GM21515 (cell line): Measurements from ENCODE around the gene TBL1XR1.
"Not testable (repeated sequence)": the region's sequence is repeated elsewhere in the genome, so short reads cannot be mapped to it uniquely, and the experiment has no call there.

Experiments
- ATAC-seq: cut with Tn5 transposase; IDR thresholded peaks from one replicate; pipeline ENCODE4 v1.9.1; 2021; ENCODE audit not compliant: unreplicated experiment

The TBL1XR1 gene

DNA sequence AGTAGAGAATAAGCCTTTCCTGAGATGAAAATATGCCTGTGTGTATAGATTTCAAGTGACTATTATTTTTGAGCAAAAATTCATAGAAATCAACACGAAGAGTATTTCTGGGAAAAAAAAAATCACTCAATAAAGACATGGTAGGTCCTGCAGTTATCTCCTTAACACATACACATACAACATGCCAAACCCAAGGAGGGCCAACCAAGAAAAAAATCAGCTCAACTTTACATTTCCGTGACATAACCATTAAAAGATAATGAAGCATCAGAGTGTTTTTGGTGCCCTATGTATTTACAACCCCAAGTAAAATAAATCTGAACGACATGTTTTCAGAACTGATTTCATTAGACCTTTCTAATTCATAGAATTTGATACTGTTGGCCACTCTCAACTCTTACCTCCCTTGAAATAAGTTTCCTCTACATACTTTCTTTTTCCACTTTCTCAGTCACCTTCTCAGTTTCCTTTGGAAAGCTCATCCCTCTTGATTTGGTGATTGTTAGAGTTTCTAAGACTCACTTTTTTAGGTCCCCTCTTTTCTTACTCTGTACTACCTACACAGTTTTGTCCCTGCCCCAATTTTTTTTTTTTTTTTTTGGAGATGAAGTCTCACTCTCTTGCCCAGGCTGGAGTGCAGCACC is 162.3 kb downstream of the TBL1XR1 start:
- ATAC-seq = no peak

DNA sequence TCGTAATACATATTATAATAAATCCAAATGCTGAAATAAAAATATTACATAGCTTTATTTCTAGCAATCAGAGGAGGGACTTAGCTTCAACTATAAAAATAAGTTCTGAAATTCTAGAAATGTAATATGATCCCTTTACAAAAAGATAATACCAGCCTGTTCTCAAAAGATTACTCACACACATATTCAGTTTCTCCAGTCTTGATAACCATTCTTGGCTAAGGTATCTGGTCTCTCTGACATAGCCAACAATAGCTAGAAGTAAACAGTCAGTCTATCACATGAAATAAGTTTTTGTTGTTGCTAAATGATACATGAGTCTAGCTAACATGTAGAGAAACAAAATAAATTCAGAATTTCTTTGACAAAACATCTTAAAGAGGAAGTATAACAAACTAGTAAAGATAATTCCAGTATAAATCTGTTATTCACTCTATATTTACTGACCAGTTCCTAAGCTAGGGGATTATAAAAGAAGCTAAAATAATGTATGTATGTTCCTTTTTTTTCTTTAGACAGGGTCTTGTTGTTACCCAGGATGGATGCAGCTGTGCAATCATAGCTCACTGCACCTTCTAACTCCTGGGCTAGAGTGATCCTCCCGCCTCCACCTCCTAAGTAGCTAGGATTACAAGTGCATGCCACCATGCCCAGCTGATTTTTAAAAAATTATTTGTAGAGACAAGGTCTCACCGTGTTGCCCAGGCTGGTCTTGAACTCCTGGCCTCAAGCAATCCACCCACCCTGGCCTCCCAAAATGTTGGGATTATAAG is 170.6 kb downstream of the TBL1XR1 start:
- no peak for ATAC-seq

- ATAC-seq = no peak
Observed at GRCh38 chr3:177015881-177016280, 181.4 kb downstream of the TBL1XR1 start.

DNA sequence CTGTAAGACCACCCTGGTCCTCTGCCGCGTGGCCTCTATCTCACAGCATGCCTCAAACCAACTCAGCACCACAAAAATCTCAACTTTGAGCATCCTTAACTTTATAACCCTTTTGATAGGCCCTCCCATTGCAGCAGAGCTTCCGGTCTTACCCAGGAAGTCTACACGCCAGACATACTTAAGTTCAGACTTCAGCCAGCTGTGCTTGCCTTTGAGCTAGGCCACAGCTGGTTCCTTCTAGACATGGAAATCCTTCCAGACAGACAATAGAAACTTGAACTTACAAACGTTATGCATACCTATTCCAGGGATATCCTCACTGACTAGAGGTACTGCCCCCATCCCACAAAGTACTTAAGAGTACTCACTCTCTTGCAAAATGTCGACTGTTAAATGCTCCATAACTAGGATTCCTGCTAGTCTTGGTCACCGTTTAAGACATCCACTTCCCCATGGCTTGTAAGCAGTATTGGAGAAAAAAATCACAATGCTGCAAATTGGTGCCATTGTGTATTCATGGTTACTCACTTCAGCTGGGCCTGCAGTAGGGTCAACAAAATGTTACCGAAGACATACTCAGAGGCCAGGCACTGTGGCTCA is 183.5 kb downstream of the TBL1XR1 start:
- ATAC-seq = no peak

DNA sequence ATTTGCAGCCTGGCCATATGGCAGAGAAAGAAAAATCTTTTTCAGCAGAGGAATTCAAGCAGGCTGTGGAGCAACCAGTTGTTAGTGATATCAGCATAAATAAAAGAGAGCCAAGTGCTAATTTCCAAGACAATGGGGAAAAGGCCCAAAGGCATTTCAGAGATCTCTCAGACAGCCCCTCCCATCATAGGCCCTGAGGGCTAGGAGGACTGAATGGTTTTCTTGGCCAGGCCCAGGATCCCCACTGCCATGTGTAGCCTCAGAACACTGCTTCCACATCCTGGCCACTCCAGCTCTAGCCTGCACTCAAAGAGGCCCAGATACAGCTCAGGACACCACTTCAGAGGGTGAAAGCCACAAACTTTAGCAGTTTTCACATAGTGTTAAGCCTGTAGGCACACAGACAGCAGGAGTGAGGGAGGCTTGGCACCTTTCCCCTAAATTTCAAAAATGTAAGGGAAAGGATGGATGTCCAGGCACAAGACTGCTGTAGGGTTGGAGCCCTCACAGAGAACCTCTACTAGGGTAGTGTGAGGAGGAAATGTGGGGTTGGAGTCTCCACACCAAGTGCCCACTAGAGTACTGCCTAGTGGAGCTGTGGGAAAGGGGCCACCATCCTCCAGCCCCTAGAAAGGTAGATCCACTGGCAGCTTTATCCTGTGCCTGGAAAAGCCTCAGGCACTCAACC is 191.4 kb downstream of the TBL1XR1 start:
- no peak for ATAC-seq

GRCh38 chr3:177000159-177000558 is 197.1 kb downstream of the TBL1XR1 start:
- ATAC-seq = not testable (repeated sequence)

DNA sequence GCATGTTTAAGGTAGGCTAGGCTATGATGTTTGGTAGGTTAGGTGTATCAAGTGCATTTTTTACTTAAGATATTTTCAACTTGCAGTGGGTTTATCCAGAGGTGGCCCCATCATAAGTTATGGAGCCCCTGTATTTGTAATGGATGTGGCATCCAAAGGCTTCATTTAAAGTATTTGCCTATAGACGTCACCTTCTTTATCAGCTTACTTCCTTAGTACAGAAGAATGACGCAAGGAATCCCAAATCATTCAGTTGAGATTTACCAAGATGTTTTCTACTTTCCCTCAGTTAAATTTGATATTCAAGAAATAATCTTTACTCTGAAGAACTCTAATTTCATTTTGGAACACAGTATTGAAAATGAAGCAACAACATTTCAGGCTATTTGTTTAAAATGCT is 201.3 kb downstream of the TBL1XR1 start:
- no peak for ATAC-seq

DNA sequence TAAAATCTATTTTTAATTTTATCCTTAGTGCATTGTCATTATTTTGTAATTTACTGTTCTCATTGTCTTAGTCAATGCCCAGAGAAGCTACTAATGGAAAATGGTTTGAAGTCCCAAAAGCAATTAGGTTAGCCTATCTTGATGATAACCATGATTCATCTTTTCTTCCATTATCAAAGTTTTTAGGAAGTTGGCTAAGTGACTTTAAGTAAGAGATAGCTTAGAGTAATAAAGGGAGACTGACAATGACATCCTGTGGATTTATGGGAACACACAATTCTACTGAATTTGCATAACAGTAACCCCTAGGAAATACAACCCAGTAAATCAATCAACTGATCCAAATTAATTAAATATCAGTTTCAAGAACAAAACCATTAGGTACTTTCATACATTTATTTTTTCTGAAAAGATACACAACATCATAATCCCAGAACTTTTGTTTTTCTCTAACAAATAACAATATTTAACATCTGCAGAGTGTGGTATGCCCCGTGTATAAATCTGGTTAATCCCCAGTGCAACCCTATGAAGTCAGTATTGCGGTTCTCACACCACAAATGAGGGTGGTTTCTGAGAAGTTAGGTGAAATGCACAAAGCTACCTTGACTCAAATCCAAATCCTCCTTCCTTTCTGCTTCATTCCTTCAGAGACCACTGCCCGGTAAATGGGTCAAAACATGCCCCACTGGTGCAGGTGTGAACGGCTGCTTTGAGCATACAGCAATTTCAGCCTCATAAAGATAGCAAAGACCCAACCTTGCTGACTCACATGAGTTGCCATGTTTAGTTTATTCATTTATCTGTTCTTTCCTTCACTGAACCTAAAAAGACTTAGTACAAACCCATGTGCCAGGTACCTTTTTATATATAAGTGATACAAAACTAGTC is 202.1 kb downstream of the TBL1XR1 start:
- ATAC-seq = no peak

- no peak for ATAC-seq
Observed at GRCh38 chr3:176994393-176994792, 202.9 kb downstream of the TBL1XR1 start.

- ATAC-seq = no peak
Observed at GRCh38 chr3:176992978-176993377, 204.3 kb downstream of the TBL1XR1 start.

DNA sequence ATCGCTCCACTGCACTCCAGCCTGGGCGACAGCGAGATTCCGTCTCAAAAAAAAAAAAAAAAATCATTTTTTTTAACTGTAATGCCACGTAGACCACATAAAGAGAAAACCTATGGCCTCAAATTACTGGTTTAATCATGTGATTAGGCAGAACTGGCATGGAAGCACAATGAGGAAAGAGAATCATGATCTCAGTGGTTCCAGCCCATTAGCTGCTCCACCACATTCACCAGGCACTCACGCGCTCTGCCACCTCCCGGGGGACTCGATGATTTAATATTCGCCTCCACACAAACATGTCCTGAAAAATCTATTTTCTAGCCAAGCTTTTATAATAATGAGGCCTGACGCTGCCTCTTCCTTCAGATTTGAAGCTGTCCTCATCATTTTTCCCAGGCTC is 204.7 kb downstream of the TBL1XR1 start:
- ATAC-seq = no peak

- ATAC-seq = no peak
Observed at GRCh38 chr3:176988795-176989194, 208.5 kb downstream of the TBL1XR1 start.

- ATAC-seq = no peak
Observed at GRCh38 chr3:176987901-176988650, 209.2 kb downstream of the TBL1XR1 start.

GRCh38 chr3:176978441-176978840 is 218.8 kb downstream of the TBL1XR1 start:
- ATAC-seq = no peak

GRCh38 chr3:176977331-176977730 is 220.0 kb downstream of the TBL1XR1 start:
- no peak for ATAC-seq

- ATAC-seq = no peak
Observed at GRCh38 chr3:176976586-176976985, 220.7 kb downstream of the TBL1XR1 start.

DNA sequence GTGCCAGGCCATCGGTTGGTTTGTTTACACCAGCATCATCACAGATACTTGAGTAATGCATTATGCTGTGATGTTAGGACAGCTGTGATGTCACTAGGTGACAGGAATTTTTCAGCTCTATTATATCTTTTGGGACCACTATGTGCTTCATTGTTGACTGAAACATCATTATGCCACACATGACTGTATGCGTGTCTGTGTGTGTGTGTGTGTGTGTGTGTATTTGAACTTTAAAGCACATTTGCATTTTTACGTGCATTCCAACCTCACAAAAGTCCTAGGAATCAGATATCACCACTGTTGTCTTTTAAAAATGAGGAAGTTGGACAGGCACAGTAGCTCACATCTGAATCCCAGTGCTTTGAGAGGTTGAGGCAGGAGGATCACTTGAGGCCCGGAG is 223.0 kb downstream of the TBL1XR1 start:
- no peak for ATAC-seq

DNA sequence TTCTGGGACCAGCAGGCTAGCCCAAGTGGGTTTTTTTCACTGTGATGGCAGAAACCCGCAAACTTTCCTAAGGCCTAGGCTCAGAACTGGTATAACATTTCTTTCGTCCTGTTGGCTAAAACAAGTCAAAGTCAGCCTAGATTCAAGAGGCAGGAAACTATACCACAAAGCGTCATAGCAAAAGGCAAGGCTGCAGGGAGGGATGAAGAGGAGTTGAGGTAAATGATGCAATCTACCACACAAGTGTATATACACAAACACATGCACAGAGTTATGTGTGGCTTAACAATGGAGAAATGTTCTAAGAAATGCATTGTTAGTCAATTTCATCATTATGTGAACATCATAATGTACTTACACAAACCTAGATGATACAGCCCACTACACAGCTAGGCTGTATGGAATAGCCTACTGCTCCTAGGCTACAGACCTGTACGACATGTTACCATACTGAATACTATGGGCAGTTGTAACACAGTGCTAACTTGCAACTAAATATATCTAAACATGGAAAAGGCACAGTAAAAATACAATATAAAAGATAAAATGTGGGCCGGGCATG is 225.6 kb downstream of the TBL1XR1 start:
- ATAC-seq = no peak

- no peak for ATAC-seq
Observed at GRCh38 chr3:176970770-176971169, 226.5 kb downstream of the TBL1XR1 start.

- ATAC-seq = no peak
Observed at GRCh38 chr3:176969506-176969905, 227.8 kb downstream of the TBL1XR1 start.
